ENCODE measurements around the gene CNTNAP4. TPM values are rescaled to one million over a fixed set of nuclear protein-coding genes. Genes with fewer than 3 reads are reported as not detected.

CNTNAP4 gene
- not detected in 2 replicates for total RNA-seq

DNA sequence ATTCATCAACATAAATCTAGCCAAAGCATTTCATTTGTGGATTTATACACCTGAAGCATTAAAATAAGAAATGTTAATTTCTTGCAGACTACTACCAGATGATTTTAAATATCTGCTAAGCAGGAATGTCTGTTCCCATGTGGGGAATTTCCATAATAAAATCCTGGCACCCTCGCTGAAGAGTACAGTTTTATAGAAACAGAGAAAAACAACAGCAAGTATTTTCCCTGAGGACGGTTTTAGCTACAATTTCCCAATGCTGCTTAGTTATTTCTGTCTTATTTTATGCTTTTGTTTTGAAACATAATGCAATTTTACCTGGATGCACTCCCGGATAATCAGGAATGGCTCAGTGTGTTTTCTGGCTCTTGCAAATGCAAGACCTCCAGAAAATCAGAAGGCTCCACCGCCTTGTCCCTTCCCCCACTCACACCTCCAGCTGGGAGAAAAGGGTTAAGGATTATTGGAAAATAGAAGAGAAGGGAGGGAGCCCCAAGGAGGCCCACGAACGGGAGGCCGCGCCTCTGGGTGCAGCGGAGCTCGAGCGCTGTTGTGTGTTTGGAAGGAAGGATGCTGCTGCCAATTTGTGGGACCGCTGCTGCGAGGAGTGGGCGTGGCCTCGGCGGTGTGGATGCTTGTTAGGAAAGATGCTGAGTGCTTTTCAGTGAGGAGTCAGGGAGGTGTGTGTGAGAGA lies at the start of gene CNTNAP4:
TSS of gene CNTNAP4 (plus strand) at position 657 of the 694 bp plus-strand sequence. CDS start 262 bp downstream, outside the sequence.
- DNase-seq (ENCODE audit: extremely low read depth, low read depth, low spot score) = no peak

- DNase-seq (ENCODE audit: extremely low read depth, low read depth, low spot score) = no peak
Observed at GRCh38 chr16:76228546-76229146, 48.6 kb upstream of the CNTNAP4 start.

DNA sequence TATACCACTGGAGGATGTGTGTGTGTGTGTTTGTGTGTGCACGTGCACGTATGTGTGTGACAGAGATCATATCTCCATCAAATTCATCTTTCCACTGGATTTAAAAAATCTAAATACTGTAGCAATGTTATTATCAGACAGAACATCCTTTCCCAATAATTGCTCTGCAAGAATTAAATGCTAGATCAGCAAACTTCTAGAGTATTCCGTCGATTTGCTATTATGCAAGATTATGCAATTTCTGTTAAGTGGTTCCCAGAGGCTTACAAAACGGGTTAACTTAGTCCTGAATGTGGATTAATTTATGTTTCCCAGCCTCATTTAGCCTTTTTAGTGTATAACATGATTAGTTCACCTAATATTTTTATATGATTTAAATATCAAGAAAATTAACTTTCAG lies 44.5 kb upstream of the CNTNAP4 start:
- DNase-seq (ENCODE audit: extremely low read depth, low read depth, low spot score) = no peak

- no peak for DNase-seq (ENCODE audit: extremely low read depth, low read depth, low spot score)
Observed at GRCh38 chr16:76235025-76235424, 42.2 kb upstream of the CNTNAP4 start.

- no peak for DNase-seq (ENCODE audit: extremely low read depth, low read depth, low spot score)
Observed at GRCh38 chr16:76235426-76235825, 41.8 kb upstream of the CNTNAP4 start.

- no peak for DNase-seq (ENCODE audit: extremely low read depth, low read depth, low spot score)
Observed at GRCh38 chr16:76237471-76237870, 39.7 kb upstream of the CNTNAP4 start.

- no peak for DNase-seq (ENCODE audit: extremely low read depth, low read depth, low spot score)
Observed at GRCh38 chr16:76241755-76242154, 35.4 kb upstream of the CNTNAP4 start.

DNA sequence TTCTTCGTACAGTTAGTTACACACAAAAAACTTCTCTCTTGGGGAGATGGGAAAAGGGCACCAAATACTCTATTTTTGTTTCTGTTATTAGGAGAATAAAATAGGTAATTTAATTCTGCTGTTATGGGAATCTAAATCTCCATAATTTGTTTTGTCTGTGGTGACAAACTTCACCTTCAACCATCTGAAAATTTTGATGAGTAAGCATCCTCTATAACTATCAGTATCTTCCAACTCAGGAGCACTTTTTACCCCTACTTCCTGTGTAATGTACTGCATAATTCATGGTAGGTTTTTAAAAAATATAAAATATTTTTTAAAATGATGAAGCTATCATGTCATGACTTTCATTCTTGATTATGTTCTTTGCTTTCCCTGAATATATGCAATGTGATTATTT lies 33.6 kb upstream of the CNTNAP4 start:
- no peak for DNase-seq (ENCODE audit: extremely low read depth, low read depth, low spot score)

- DNase-seq (ENCODE audit: extremely low read depth, low read depth, low spot score) = no peak
Observed at GRCh38 chr16:76246587-76246986, 30.6 kb upstream of the CNTNAP4 start.

- no peak for DNase-seq (ENCODE audit: extremely low read depth, low read depth, low spot score)
Observed at GRCh38 chr16:76265434-76266045, 11.7 kb upstream of the CNTNAP4 start.

DNA sequence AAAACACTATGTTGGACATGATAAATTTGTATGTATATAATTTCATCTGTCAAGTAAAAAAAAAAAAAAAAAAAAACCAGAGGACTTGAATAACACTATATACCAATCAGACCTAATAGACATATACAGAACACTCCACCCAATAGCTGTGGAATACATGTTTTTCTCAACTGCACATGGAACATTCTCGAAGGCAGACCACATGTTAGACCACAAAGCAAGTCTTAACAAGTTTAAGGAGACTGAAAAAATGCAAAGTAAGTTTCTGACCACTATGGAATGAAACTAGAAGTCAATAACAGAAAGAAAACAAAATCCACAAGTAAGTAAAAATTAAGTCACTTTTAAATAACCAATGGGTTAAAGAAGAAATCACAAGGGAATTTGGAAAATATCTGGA lies 8.4 kb upstream of the CNTNAP4 start:
- no peak for DNase-seq (ENCODE audit: extremely low read depth, low read depth, low spot score)

- no peak for DNase-seq (ENCODE audit: extremely low read depth, low read depth, low spot score)
Observed at GRCh38 chr16:76277460-76278030, 344 bp downstream of the CNTNAP4 start.

- DNase-seq (ENCODE audit: extremely low read depth, low read depth, low spot score) = no peak
Observed at GRCh38 chr16:76278086-76278485, 885 bp downstream of the CNTNAP4 start.

DNA sequence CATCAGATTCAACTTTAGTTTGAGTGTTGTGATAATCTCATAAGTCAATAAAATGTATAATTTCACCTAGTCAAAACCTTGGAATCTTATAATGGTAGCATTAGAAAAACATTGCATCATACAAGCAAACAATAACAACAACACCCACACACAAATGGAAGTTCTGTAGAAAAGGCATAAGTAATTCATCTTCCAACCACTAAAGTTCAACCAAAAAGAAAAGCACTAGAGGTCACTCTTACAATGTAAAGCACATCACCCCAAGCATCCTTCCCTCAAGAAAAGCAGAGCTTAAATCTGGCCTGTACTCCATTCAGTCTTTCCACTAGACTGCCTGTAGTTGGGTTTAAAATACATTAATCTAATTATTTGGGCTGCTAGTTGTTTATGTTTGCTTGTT lies 1.8 kb downstream of the CNTNAP4 start:
- no peak for DNase-seq (ENCODE audit: extremely low read depth, low read depth, low spot score)

GRCh38 chr16:76280421-76281215 lies 3.4 kb downstream of the CNTNAP4 start:
- DNase-seq (ENCODE audit: extremely low read depth, low read depth, low spot score) = no peak

- DNase-seq (ENCODE audit: extremely low read depth, low read depth, low spot score) = no peak
Observed at GRCh38 chr16:76287466-76287865, 10.3 kb downstream of the CNTNAP4 start.

- no peak for DNase-seq (ENCODE audit: extremely low read depth, low read depth, low spot score)
Observed at GRCh38 chr16:76292218-76292617, 15.0 kb downstream of the CNTNAP4 start.

DNA sequence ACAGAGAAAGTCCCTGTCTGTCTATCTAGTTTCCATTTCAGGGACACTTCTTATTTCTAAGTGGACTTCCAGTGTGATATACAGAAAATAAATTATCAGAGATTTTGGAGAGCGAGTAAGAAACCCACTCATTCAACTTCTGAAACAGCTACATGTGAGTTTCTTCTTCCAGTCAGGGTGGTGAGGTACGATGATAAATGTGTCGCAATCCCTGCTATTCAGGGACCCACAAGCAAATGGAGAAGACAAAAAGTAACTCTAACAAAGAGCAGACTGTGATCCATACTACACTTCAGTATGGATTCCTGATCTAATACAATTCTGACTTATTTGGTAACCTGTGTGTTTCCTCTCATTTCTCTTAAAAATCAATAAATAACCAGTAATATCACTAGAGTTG lies 16.8 kb downstream of the CNTNAP4 start:
- no peak for DNase-seq (ENCODE audit: extremely low read depth, low read depth, low spot score)

DNA sequence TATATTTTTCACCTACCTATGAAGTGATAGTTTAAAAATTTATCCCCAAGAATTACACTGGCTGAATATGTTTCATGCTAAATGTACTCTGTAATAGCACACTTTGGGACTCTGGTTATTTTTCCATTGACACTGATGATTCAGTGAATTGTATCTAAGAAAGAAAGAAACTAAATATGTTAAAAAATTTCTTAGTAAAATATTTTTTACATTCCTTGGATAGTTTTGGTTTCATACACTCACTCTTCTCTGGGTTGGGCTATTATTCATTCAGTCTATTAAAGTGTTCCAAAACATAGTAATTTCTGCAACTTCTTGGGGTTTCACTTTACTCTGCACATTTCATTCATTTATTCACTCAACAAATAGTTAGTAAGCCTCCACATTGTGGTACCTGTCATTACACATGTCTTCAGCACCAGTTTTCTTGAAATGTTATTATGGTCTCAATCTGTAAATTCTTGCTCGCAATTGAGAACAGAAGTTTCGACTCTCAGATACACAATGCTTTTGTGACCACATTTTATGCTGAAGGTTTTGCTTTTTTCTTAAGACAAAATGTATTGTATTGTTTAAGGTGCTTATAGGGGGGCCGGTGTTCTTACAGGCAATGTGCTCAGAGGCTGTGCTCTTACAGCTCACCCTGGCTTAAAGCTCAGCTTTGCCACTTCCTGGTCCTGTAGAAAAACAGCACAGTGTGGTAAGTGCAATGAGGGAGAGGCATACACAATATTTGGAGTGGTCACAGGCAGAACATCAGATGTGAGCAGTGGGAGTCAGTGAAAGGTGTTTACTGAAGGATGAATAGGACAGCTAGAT lies 17.4 kb downstream of the CNTNAP4 start:
- no peak for DNase-seq (ENCODE audit: extremely low read depth, low read depth, low spot score)

DNA sequence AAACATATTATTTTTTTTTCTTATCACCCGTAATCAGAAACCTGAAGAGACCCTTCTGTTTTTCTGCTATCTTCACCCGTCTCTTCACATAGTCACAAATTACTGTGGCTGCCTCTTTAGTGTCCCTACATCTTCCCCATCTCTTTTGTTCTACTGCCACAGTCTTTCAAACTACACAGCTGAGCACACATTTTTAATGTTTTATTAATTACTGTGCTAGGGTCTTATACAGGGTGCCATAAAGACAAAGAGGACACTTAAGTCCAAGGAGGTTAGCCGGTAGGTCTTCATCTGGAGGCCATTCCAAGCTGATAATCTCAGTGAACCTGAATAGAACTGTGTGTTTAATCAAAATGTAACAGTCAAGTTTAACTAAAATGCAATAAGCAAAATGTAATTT lies 20.7 kb downstream of the CNTNAP4 start:
- no peak for DNase-seq (ENCODE audit: extremely low read depth, low read depth, low spot score)

Data from glomerular endothelial cell (primary cell).